AG04449 (cell line): ENCODE measurements around the gene MRPL23.

Source experiments
- CTCF ChIA-PET: fragments of 350-600 bp; formaldehyde crosslinking; extraction: SDS; loops from one replicate; lab custom pipeline; 2021; ENCODE audit warnings: antibody characterized with exemption; lab: Yijun Ruan, JAX
- POLR2A ChIA-PET: fragments of 400-600, 350-600 bp; formaldehyde crosslinking; extraction: SDS; loops from one replicate; lab custom pipeline; 2020; ENCODE audit warnings: antibody characterized with exemption, inconsistent platforms; lab: Yijun Ruan, JAX
- DNase-seq: peaks from one replicate; pipeline ENCODE4 v3.0.0-alpha.2; 2010; ENCODE audit warnings: low read depth, low spot score
- H3K4me3 ChIP-seq: 2 replicates; pipeline ENCODE4 v1.5.1; 2011; ENCODE audit warnings: low read depth, mild to moderate bottlenecking, control low read depth, low read length
- TF ChIP-seq, protein P1 (sequence below): IDR thresholded peaks from one replicate; pipeline ENCODE4 v1.5.1; 2011; ENCODE audit warnings: mild to moderate bottlenecking, moderate library complexity, low read length, control low read depth, inconsistent platforms; ENCODE audit not compliant: insufficient read depth; ENCODE audit errors: missing control alignments

Gene MRPL23

DNA sequence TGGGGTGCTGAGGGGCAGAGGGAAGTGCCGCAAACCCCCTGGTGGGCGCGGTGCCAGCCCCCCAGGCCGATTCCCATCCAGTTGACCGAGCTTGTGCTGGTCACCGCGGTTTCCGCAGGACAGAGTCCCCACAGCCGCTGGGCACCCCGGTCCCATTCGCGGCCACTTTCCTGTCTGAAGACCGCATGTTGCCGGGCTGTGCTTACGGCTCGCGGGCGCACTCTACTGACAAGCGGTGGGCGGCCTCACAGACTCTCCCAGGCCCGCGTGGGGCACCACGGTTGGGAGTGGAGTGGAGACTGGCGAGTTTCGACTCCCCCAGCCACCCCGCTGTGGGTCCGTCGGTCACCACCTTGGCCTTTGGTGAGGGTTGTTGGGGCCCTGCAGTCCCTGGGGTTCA lies 51.2 kb downstream of the MRPL23 start:
- H3K4me3 ChIP-seq, result no peak overlapping the region
- CTCF ChIA-PET, result interaction anchor here (0.7 to 3.3 kb wide), 12 partner anchors 29 to 346 kb away, joined by 3 to 22 read pairs (median 5); partner anchors contain the start of gene KRTAP5-6
- POLR2A ChIA-PET, result no interaction called here
- TF ChIP-seq, protein P1, sequence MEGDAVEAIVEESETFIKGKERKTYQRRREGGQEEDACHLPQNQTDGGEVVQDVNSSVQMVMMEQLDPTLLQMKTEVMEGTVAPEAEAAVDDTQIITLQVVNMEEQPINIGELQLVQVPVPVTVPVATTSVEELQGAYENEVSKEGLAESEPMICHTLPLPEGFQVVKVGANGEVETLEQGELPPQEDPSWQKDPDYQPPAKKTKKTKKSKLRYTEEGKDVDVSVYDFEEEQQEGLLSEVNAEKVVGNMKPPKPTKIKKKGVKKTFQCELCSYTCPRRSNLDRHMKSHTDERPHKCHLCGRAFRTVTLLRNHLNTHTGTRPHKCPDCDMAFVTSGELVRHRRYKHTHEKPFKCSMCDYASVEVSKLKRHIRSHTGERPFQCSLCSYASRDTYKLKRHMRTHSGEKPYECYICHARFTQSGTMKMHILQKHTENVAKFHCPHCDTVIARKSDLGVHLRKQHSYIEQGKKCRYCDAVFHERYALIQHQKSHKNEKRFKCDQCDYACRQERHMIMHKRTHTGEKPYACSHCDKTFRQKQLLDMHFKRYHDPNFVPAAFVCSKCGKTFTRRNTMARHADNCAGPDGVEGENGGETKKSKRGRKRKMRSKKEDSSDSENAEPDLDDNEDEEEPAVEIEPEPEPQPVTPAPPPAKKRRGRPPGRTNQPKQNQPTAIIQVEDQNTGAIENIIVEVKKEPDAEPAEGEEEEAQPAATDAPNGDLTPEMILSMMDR, result no peak
- no peak for DNase-seq

- CTCF ChIA-PET, result interaction anchor here (0.7 to 6.1 kb wide), 26 partner anchors 30 to 346 kb away, joined by 3 to 136 read pairs (median 7); partner anchors contain the start of gene TNNI2
- no peak for DNase-seq
- POLR2A ChIA-PET, result no interaction called here
- H3K4me3 ChIP-seq, result no peak overlapping the region
- TF ChIP-seq, protein P1, result no peak
Measured at GRCh38 chr11:1998861-1999260, 51.7 kb downstream of the MRPL23 start.

DNA sequence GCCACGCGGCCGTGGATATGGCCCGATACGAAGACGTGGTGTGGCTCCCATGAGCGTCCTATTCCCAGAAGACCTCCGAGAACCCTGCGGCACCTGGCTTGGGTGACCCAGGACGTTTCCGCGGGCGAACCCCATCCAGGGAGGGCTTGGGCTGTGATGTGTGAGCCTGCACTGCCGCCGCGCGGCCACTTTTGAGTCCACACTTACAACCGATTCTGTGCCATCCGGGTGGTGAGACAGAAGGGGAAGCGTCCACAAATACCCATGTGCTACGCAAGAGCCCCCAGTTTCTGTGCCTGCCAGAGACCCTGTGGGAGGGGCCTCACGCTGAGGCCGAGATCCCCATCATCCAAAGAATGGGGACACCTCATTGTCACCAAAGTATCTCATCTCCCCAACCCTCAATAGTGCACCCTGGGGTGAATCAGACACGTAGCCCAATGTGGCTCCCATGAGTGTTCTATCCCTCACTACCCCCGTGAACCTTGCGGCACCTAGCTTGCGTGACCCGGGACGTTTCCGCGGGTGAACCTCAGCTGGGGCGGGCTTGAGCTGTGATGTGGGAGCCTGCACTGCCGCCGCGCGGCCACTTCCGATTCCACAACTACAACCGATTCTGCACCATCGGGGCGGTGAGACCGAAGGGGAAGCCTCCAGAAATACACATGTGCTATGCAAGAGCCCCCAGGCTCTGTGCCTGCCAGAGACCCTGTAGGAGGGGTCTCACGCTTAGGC lies 55.1 kb downstream of the MRPL23 start:
- CTCF ChIA-PET, result interaction anchor here (0.8 to 6.1 kb wide), 25 partner anchors 23 to 405 kb away, joined by 3 to 136 read pairs (median 4); partner anchors contain the start of genes MRPL23 and SYT8
- H3K4me3 ChIP-seq, result no peak overlapping the region
- TF ChIP-seq, protein P1, result no peak
- no peak for DNase-seq
- POLR2A ChIA-PET, result interaction anchor here (0.6 kb wide), 1 partner anchor 209 kb away, joined by 8 read pairs; no protein-coding TSS in a partner anchor

DNA sequence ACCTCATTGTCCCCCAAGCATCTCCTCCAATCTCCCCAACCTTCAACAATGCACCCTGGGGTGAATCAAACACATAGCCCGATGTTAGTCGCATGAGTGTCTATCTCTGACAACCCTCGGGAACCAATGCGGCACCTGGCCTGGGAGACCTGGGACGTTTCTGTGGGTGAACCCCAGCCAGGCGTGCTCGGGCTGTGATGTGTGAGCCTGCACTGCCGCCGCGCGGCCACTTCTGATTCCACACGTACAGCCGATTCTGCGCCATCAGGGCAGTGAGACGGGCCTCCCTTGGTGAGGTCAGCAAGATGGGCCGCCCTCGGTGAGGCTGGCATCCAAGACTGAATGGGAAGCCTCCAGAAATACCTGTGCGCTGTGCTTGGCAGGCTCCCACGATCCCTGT lies 55.7 kb downstream of the MRPL23 start:
- DNase-seq, result no peak
- ChIA-PET CTCF (interaction anchor here (0.8 to 6.1 kb wide), 23 partner anchors 22 to 363 kb away, joined by 3 to 136 read pairs (median 6); partner anchors contain the start of genes MRPL23 and SYT8), POLR2A (no interaction called here)
- H3K4me3 ChIP-seq, result no peak overlapping the region
- TF ChIP-seq, protein P1, result no peak

DNA sequence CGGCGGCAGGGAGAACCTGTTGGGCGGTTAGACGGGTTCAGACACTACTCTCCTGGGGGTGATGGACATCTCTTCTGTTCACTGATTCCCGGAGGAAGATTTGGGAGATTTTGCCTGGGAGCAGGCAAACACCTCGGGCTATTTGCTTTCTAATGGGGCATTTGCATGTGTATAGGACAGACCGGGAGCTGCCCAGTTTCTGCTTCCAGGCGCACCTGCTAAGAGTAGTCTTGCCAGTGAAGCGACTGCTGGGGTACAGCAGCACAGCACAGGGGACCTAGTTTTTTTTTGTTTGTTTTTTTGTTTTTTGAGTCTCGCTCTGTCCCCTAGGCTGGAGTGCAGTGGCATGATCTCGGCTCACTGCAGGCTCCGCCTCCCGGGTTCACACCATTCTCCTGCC lies 57.3 kb downstream of the MRPL23 start:
- TF ChIP-seq, protein P1, result no peak
- ChIA-PET POLR2A (no interaction called here), CTCF (interaction anchor here (1.3 to 6.1 kb wide), 5 partner anchors 13 to 312 kb away, joined by 3 to 76 read pairs (median 3); no protein-coding TSS in a partner anchor)
- DNase-seq, result no peak
- no peak overlapping the region for H3K4me3 ChIP-seq
